Mesenteric fat pad (tissue), 1 donor: ENCODE measurements around the gene ANKRD27. TPM values are rescaled to one million over a fixed set of nuclear protein-coding genes. Genes with fewer than 3 reads are reported as not detected.
"Not testable (repeated sequence)": the region's sequence is repeated elsewhere in the genome, so short reads cannot be mapped to it uniquely, and the experiment has no call there.

Experiments
- DNase-seq: peaks from one replicate; pipeline ENCODE4 v3.0.0-alpha.2; 2020; ENCODE audit warnings: low spot score
- total RNA-seq: library from RNA; stranded (reverse); fragmentation: NEBNext Ultra II Directional; extraction: Animal tissue kit (Norgen Biotek cat#: 25700); gene quantifications from one replicate; pipeline ENCODE4 v1.2.1, GENCODE V29; 2021
- donor health status: DM: yes; HTN: yes; CAD: no.

The ANKRD27 gene
- total RNA-seq, 1 donor from 2014 or later, result 34.3 TPM

DNA sequence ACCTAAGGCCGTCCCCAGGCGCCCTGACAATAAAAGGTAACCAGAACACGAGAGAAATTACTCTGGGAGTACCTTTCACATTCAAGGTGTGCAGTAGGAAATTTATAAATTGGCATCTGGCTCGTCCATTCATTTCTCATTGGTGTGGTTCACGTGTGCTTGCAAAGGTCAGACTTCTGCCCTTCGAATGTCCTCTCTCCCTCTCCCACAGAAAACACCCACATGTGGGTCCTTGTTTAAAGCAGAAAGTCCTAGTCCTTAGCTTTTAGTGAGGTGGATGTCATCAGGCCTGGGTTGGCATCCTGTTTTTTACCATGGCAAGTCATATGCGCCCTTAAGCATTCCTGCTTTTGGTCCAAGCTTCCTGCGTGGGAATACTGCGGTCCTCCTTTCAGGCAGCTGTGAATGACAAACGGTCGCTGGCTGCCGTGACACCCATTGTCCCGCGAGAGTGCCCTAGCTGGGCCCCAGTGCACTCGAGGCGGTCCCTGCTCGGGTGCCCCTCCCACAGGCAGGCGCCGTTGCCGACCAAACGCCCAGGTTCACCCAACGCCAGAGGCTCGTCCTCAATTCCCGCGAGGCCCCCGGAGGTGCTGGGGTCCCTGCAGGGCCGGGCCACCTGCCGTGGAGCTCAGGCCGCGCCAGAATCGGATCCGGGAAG lies 16.4 kb upstream of the ANKRD27 start, which contains the start of gene NUDT19:
Gene NUDT19 (plus strand): TSS at position 531 of the 661 bp plus-strand sequence. CDS start 140 bp downstream, outside the sequence.
- DNase-seq, result peak; percentile 94

DNA sequence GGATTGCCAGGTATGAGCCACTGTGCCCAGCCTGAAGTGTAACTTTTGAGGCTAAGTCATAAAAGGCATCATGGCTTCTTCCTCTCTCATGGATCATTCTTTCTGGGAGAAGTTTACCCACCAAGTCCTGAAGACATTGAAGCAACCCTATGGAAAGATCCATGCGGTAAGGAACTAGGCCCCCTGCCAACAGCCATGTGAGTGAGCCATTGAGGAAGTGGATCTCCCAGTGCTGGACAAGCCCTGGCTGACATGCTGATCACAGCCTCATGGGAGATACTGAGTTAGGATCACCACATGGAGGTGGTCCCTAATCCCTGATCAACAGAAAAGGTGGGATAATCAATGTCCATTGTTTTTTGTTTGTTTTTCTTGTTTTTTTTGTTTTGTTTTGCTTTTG lies 13.3 kb upstream of the ANKRD27 start:
- no peak for DNase-seq

DNA sequence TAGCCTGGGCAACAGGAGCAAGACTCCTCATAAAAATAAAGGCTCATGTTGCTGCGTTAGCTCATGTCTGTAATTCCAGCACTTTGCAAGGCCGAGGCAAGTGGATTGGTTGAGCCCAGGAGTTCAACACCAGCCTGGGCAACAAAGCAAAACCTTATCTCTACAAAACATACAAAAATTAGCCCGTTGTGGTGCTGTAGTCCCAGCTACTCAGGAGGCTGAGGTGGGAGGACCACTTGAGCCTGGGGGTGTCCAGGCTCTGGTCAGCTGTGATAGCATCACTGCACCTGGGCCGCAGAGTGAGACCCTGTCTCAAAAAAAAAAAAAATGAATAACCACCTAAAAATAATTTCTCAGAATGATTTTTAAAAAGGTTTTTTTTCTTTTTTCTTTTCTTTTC lies 12.7 kb upstream of the ANKRD27 start:
- DNase-seq, result no peak

DNA sequence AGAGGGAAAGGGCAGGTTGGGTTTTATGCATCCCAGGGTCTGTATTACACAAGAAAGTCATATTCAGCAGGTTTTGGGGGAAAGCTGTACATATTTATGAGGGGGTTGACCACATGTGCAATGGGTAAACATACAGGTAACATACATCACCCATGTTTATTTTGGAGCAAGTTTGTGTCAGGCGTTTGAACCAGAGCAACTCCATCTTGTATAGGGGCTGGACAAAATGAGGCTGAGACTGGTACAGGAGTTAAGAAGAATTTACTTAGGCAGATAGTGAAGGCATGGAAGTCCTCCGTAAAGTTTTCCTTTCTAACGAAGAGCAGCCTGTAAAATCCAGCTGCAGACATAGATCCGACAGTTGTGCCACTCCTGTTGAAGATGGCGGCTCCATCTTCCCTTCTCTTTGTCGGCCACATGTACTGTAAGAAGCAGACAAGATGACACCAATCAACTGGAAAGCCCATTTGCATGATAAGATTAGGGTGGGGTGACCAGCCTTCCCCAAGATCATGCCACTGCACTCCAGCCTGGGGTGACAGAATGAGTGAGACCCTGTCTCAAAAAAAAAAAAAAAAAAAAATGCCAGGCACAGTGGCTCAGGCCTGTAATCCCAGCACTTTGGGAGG lies 12.0 kb upstream of the ANKRD27 start:
- no peak for DNase-seq

DNA sequence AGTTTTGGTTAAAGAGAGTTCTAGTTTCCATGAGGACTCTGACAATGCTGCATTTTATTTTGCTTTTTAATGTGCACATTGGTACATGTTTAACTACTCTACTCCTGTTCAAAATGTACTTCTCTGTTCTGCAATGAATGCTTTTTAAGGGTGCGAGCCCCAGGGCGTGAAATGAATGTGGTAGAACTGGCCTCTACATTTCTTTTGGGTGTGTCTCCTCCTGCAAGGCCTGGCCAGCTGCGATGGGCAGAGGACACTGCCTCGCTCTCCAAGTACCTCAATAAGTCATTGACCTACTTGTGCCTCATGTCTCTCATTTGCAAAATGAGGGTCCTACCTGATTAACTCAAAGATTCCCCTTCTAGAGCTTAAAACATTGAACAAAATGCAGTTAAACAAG lies 7.3 kb upstream of the ANKRD27 start:
- DNase-seq, result no peak

DNA sequence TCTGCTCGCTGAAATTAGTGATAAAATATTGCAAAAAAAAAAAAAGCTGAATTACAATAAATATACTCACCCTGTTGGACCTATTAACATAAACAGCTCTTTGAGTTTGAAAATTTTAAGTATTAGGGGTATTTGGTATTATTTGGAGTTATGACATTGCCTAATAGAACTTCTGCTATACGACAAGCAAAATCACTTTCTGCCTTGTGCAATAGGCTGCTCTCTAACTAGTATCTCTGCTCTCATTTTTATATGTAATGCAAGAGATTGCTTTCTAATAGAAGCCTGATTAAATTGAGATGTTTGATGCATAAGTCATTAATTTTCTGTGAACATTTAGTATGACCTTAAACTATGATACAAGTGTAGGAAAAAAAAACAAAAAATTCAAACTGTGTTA lies 6.0 kb upstream of the ANKRD27 start:
- no peak for DNase-seq

DNA sequence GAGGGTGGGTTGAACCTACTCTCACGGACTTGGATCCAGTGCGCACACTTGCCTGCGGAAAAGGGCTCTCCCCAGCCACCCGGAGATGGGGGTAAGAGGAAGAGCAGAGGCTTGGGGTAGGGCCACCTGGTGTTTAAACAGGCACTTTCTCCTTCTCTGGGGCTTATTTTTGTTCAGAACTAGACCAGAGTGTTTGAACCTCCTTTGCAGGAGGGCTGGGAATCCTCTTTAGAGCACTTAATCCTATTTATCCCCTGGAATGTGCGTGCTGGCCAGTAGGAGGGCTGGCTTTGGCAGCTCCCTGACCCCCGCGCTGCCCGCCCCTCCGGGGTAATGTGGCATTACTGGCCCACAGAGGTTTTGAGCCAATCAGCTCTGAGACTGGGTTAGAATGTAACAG lies 2.7 kb upstream of the ANKRD27 start:
- no peak for DNase-seq

DNA sequence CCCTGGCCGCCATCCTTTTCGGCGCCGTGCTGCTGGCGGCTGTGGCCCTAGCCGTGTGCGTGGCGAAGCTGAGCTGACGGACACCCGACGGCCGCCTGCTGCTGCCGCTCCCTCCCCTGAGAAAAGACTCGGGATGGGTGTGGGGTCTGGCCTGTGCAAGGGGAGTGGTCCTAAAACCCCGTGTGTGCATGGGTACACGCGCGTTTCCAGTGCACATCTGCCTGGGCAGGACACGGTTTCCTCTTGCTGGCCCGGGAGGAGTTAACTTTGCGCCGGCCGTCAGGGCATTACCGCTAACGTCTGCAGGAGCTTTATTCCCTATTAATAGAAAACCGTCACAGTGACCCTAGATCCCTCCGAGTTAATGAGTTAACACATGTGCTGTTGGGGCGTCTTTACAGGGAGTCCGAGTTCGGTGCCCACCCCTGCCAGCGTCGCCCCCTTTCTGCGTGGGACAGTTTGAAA lies 1.9 kb upstream of the ANKRD27 start:
- no peak for DNase-seq

DNA sequence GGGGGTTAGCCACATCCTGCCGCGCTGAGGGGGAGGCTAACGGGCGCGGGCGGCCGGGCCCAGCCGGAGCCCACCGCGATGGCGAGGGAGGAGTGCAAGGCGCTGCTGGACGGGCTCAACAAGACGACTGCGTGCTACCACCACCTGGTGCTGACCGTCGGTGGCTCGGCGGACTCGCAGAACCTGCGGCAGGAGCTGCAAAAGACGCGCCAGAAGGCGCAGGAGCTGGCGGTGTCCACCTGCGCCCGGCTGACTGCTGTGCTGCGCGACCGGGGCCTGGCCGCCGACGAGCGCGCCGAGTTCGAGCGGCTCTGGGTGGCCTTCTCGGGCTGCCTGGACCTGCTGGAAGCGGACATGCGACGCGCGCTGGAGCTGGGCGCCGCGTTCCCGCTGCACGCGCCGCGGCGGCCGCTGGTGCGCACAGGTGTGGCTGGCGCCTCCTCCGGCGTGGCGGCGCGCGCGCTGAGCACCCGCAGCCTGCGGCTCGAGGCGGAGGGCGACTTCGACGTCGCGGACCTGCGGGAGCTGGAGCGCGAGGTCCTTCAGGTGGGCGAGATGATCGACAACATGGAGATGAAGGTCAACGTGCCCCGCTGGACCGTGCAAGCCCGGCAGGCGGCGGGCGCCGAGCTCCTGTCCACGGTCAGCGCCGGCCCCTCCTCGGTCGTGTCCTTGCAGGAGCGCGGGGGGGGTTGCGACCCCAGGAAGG lies 1.4 kb upstream of the ANKRD27 start:
- DNase-seq, result no peak

DNA sequence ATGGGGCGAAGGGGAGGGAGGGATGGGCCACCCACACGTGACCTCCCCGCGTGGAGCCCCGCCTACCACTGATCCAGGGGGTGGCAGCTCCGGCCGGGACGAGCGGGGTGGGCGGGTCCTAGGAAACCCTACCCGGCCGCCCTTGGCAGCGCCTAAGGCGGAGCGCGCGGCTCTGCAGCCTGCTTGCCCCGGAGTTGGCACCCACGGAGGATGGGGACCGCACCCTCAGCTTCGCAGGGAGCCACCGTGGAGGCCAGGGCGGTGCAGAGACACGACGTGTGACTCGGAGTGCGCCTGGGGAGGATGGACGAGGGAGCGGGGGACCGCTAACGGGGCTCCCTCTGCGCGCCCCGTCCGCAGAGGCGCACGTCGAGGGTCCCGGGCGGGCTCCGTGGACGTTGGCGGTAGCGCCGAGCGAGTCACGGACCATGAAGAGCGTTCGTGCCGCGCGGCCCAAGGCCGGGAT lies 773 bp upstream of the ANKRD27 start, which contains the start of gene RGS9BP:
Gene RGS9BP (plus strand): TSS at position 129 of the 466 bp plus-strand sequence. CDS start 416 bp downstream, outside the sequence.
- DNase-seq, result peak; percentile 92

DNA sequence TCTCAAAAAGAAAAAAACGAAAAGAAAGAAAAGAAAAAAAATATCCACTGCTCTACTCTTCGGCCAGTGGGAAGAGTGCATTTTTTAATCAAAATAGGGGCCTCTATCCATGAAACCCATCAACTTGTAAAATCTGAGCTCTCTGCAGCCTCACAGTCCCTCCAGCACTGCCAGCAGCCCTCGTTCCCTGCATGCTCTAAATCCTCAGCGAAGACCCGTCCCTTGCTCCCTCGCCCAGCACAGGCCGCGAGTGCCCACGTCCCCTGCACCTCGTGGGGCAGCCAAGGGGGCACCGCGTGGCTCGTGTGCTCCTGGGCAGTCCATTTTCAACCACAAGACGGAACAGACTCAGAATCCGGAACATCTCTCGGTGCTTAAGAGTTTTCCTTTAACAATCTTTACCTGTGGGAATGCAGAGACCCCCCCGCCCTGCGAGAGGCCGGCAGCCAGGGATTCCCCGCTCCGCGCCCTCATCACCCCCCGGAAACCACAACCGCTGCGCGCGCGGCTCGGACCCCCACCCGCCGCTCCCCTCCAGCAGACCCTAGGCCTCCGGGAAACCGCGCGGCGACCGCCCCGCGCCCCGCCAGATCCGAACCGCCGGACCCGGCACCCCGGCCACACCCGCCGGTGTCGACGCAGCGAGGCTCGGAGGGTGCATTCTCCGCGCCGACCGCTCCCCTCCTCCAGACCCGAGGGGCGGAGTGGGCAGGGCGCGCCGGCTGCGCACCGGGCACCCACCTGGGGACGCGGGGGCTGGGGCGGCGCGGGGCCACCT lies 638 bp downstream of the ANKRD27 start:
- no peak for DNase-seq

DNA sequence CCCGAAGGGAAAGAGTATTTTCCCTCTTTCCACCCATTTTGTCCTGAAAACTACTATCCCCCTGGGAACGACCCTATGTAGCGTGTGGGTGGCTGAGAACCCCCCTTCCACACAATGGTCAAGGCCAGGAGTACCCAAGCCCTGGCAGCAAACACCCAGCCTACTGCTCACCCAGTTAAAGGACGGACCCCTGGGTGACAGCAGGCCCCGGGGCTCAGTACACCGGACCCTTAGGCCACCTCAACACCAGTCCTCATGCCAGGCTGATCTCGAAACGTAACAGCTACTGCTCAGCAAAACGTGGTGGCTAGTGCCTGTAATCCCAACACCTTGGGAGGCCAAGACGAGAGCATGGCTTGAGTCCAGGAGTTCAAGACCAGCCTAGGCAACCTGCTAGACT lies 1.4 kb downstream of the ANKRD27 start:
- DNase-seq, result no peak

DNA sequence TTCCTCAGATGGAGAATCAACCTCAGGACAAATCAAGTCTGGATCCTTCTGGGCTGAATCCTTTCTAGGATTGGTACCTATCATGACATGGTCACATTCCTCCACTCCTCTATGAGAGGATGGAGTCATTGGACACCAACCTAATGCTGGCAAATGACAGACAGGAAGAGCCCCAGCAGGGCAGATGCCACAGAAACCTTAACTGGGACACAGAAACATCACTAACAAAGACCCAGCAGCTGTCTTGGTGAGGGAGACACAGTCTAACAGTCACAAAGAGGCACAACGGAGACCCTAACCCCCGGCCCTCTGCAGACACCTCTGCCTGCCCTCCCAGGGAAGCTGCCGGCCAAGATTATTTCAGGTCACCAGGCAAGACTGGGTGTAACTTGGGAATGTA lies 2.1 kb downstream of the ANKRD27 start:
- DNase-seq, result no peak

DNA sequence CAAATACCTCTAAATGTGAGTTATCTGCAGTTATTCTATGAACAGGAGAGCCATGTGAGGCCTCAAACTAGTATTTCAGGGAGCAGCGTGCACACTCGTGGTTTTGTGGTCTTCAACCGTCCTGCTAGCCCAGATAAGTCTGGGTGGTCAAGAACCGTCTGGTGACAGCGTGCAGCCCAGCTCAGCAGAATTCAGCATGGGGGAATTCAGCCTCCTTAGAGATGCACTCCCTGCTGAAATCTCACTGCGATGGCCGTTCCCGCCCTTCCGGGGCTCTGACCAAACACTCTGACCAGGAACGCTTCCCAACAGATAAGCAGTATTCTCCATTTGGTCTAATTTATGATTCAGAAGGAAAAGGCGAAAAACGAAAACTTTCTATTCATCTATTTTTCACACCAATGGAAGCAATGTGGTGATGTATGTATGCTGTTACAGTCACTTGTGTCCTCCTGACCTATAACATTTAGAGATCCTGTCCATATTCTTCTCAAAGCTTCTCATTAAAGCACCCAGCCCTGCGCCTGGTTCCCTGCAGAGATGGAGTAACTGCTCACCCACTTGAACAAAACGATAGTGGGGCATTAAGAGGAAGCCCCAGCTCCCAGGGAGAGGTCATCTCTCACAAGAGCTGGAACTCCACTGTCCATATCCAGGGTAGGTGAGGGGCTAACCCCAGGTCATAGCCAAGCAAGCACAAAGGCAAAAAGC lies 2.9 kb downstream of the ANKRD27 start:
- no peak for DNase-seq

DNA sequence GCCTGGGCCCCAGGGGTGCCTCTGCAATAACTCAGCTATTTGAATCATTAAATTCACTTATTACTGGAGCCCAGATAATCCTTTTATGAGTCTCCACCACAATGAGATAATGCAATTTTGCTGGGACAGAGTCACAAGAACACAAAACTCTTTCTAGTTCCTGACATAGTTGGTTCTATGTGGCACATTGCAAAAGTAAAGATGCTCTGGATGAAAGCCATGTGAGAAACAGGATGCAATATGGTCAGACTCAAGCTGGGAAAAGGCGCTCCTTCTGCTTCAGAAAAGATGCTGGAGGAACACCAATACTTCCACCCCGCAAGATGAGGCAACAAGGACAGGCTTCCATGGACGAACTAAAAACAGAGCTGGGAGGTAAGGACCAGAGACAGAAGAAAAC lies 5.7 kb downstream of the ANKRD27 start:
- no peak for DNase-seq

DNA sequence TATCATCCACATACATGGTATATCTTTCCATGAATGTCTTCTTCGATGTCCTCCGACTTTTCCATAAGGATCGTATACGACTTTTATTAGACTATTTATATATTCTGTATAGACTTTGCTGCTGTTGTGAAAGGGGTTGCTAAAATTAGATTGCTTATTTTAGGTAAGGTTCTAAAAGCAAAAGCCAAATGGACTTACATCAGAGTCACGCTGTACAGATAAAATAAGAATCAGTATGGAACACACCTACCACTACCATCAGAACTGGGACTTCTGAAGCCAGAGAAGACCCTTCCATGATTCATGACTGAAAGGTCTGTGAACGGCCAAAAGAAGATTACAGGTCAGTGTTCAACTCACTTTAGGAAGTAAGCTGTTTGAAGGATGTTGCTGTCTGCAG lies 8.9 kb downstream of the ANKRD27 start:
- no peak for DNase-seq

DNA sequence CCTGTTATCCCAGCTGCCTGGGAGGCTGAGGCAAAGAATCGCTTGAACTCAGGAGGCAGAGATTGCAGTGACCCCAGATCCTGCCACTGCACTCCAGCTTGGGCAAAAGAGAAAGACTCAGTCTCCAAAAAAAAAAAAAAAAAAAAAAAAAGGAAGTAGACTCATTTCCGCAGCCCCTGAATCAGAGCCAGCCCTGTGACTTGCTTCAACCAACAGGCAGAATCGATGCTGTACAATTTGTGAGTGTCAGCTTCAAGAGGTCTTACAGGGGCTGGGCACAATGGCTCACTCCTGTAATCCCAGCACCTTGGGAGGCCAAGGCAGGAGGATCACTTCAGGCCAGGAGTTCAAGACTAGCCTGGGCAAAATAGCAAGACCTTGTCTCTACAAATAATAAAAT lies 12.8 kb downstream of the ANKRD27 start:
- DNase-seq, result no peak

DNA sequence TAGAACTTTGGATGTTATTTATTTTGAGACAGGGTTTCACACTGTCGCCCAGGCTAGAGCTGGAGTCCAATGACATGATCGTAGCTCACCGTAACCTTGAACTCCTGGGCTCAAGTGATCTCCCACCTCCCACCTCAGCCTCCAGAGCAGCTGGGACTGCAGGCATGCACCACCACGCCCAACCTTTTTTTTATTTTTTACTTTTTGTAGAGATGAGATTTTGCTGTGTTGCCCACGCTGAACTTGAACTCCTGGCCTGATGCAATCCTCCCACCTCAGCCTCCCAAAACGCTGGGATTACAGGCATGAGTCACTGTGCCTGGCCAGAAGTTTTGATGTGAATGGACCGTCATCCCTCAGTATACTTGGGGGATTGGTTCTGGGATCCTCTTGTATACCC lies 13.7 kb downstream of the ANKRD27 start:
- no peak for DNase-seq

DNA sequence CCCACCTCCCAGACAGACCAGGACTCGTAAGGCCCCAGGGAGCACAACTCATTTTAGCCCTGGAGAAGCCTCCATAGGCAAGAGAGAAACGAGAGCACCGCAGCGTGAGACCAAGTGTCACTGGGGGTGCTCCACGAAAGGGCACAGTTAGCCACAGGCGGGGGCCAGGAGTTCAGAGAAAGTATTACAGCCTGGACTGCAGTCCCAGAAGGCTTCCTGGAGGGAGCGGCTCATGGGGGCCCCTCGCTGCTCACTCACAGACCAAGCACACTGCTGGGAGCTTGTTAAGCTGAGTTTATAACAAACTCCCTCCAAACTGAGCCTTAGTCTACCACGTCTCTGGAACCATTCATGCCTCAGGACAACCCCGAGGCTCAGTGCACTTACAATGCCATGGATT lies 16.5 kb downstream of the ANKRD27 start:
- DNase-seq, result no peak

DNA sequence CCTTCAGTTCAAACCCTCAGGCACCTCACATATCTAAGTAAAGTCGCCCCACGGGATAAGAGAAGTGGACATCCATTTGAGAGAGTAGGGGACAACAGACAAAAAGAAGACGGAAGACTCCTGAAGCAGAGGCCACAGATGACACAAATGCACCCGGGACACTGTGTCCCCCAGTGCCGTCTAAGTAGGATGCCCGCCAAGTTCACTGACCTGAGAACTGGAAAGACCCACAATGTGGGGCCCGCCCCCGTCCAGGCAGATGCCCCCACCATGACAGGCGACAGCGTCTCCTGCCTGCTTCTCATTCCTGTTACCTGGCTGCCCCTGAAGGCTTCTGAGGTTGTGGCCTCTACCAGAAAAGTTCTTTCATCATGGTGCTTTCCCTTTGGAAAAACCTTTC lies 16.9 kb downstream of the ANKRD27 start:
- no peak for DNase-seq

DNA sequence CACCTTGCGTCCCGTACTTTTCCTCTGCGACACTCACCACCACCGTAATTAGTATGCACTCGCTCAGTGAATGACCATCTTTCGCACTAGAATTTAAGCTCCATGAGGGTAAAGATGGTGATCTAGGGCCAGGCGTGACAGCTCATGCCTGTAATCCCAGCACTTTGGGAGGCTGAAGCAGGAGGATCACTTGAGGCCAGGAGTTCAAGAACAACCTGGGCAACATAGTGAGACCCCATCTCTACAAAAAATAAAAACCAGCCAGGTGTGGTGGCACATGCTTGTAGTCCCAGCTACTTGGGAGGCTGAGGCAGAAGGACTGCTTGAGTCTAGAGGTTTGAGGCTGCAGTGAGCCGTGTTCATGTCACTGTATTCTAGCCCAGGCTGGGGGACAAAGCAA lies 18.6 kb downstream of the ANKRD27 start:
- DNase-seq, result not testable (repeated sequence)
